ENCODE data around the gene MCUB. TPM values are rescaled to one million over a fixed set of nuclear protein-coding genes. Genes with fewer than 3 reads are reported as not detected.

Gene MCUB
- total RNA-seq, 1 experiment from 2014 or later: 18.6 TPM

DNA sequence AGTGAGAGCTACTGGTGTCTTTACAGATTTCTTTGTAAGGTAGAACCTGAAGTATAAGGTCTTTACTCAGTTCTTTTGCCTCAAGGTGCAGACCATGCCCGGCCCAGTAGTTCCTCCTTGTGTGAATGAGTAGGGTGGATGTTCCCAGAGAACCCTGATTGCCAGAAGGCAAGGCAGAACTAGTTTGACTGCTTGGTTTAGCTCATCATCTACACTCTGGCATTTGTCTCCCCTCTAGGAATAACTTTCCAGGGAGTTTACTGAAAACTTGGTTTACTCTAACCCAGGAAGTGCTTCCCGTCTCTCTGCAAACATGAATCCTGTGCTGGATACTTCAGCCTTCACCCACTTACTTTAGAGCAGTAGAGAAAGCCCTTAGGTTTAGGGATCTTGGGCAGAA is 29.1 kb downstream of the MCUB start:
- H3K4me2 ChIP-seq (ENCODE audit: low read length): no peak overlapping the region
- DNase-seq (ENCODE audit: low read depth, low spot score) (no peak), ATAC-seq (no peak)
- no peaks in the 10 kb centered on the region for H3K27me3 ChIP-seq (ENCODE audit: insufficient read depth, low read length)
- H3K4me1 ChIP-seq (ENCODE audit: control insufficient read depth in 1 of 2, insufficient read depth in 2 of 2, low read length in 2 of 2): no peaks in the 10 kb centered on the region
- CTCF ChIA-PET: no interaction called here
- H3K79me2 ChIP-seq (ENCODE audit: insufficient read depth, low read length): no peaks in the 10 kb centered on the region
- H3K9ac ChIP-seq (ENCODE audit: low read length): no peak overlapping the region
- H3K36me3 ChIP-seq (ENCODE audit: control insufficient read depth in 1 of 2, insufficient read depth in 2 of 2, low read length in 2 of 2): no peaks in the 10 kb centered on the region
- no peaks in the 10 kb centered on the region for H3K9me2 ChIP-seq (ENCODE audit: insufficient read depth)
- H3K27ac ChIP-seq (ENCODE audit: low read depth, low read length): no peak overlapping the region
- H3K4me3 ChIP-seq (replicated peaks in 1 of 2; ENCODE audit: low read depth in 1 of 2, low read length in 2 of 2): no peak overlapping the region
- no peaks in the 10 kb centered on the region for H4K20me1 ChIP-seq (ENCODE audit: insufficient read depth)
- TF ChIP-seq POLR2A (IDR thresholded peaks at IDR 0.05; ENCODE audit: borderline replicate concordance, extremely low read depth, insufficient read depth, insufficient read length): no peak
- TF ChIP-seq YY1 (IDR thresholded peaks at IDR 0.05; ENCODE audit: extremely low read depth, insufficient replicate concordance, low read depth, low read length): no peak
- TF ChIP-seq CEBPB (IDR thresholded peaks at IDR 0.05; ENCODE audit: low read depth): no peak
- no peak for TF ChIP-seq CBX3 (IDR thresholded peaks at IDR 0.05; ENCODE audit: low read depth)
- TF ChIP-seq SIN3A (IDR thresholded peaks at IDR 0.05; ENCODE audit: low read depth): no peak
- no peak for TF ChIP-seq EGR1 (IDR thresholded peaks at IDR 0.05; ENCODE audit: low read depth)
- TF ChIP-seq ZFX (IDR thresholded peaks at IDR 0.05): no peak
- no peak for TF ChIP-seq FOSL1 (IDR thresholded peaks at IDR 0.05; ENCODE audit: low read depth)
- no peak for TF ChIP-seq ZNF274 (IDR thresholded peaks at IDR 0.05; ENCODE audit: low read depth, low read length)
- TF ChIP-seq, protein P1, sequence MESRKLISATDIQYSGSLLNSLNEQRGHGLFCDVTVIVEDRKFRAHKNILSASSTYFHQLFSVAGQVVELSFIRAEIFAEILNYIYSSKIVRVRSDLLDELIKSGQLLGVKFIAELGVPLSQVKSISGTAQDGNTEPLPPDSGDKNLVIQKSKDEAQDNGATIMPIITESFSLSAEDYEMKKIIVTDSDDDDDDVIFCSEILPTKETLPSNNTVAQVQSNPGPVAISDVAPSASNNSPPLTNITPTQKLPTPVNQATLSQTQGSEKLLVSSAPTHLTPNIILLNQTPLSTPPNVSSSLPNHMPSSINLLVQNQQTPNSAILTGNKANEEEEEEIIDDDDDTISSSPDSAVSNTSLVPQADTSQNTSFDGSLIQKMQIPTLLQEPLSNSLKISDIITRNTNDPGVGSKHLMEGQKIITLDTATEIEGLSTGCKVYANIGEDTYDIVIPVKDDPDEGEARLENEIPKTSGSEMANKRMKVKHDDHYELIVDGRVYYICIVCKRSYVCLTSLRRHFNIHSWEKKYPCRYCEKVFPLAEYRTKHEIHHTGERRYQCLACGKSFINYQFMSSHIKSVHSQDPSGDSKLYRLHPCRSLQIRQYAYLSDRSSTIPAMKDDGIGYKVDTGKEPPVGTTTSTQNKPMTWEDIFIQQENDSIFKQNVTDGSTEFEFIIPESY (IDR thresholded peaks at IDR 0.05; ENCODE audit: extremely low read depth, insufficient replicate concordance, low read length): no peak
- TF ChIP-seq ATF3 (IDR thresholded peaks at IDR 0.05): no peak
- TF ChIP-seq ELF1 (IDR thresholded peaks at IDR 0.05; ENCODE audit: borderline replicate concordance, low read depth): no peak
- no peak for TF ChIP-seq TCF7L2 (IDR thresholded peaks at IDR 0.05; ENCODE audit: borderline replicate concordance, extremely low read depth, insufficient read depth, insufficient read length)
- no peak for TF ChIP-seq REST (IDR thresholded peaks at IDR 0.05; ENCODE audit: low read depth)
- no peak for TF ChIP-seq EZH2 (IDR thresholded peaks at IDR 0.05)
- no peak for TF ChIP-seq SRF (IDR thresholded peaks at IDR 0.05; ENCODE audit: low read depth)
- no peak for TF ChIP-seq EZH2phosphoT487 (IDR thresholded peaks at IDR 0.05; ENCODE audit: borderline replicate concordance)
- TF ChIP-seq CTCF (IDR thresholded peaks at IDR 0.05 in 2 of 3, conservative IDR thresholded peaks at IDR 0.05 in 1 of 3; ENCODE audit: borderline replicate concordance in 1 of 3, insufficient read depth in 1 of 3, low read depth in 2 of 3, low read length in 2 of 3): no peak
- TF ChIP-seq, protein P2, sequence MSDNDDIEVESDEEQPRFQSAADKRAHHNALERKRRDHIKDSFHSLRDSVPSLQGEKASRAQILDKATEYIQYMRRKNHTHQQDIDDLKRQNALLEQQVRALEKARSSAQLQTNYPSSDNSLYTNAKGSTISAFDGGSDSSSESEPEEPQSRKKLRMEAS (IDR thresholded peaks at IDR 0.05): no peak
- RAD21 ChIA-PET (ENCODE audit: low non-redundant PET in 1 of 2, low total read pairs in 2 of 2, uncharacterized antibody in 2 of 2, unreplicated experiment in 2 of 2): no interaction called here
- POLR2A ChIA-PET: no interaction called here
- intact Hi-C loops (cut with micrococcal nuclease): no loop called here
- no peaks in the 10 kb centered on the region for H3K9me3 ChIP-seq (ENCODE audit: control insufficient read depth in 1 of 2, insufficient read depth in 1 of 2, low read depth in 1 of 2, low read length in 2 of 2)
- H2AFZ ChIP-seq (ENCODE audit: low read depth, low read length, poor library complexity, severe bottlenecking): no peak overlapping the region
- BruUV-seq (replicated peaks): no TSS peak
